ACC112 (cell line): Measurements from ENCODE around the gene GNB1.
"Not testable (repeated sequence)": the region's sequence is repeated elsewhere in the genome, so short reads cannot be mapped to it uniquely, and the experiment has no call there.

ENCODE experiments used
- H2AFZ ChIP-seq: fragments of 200-600 bp; sonication (generic); one replicate; pipeline ENCODE4 v1.6.0; 2017; ENCODE audit warnings: antibody characterized with exemption, low read length; ENCODE audit not compliant: unreplicated experiment
- H3K27ac ChIP-seq: fragments of 200-600 bp; sonication (generic); 2 replicates; pipeline ENCODE4 v1.5.1; 2014; ENCODE audit warnings: low read depth, mild to moderate bottlenecking, antibody characterized with exemption, low read length, moderate library complexity
- H3K27me3 ChIP-seq: fragments of 200-600 bp; sonication (generic); 2 replicates; pipeline ENCODE4 v1.6.1; 2014; ENCODE audit warnings: mild to moderate bottlenecking, antibody characterized with exemption, low read length, moderate library complexity, mixed read lengths; ENCODE audit not compliant: insufficient read depth
- H3K36me3 ChIP-seq: fragments of 200-600 bp; sonication (generic); 2 replicates; pipeline ENCODE4 v1.6.1; 2016; ENCODE audit warnings: mild to moderate bottlenecking, antibody characterized with exemption, low read length, moderate library complexity, mixed read lengths; ENCODE audit not compliant: insufficient read depth
- H3K4me1 ChIP-seq: fragments of 200-600 bp; sonication (generic); one replicate; pipeline ENCODE4 v1.6.1; 2016; ENCODE audit warnings: low read length, mixed read lengths; ENCODE audit not compliant: insufficient read depth, unreplicated experiment, control insufficient read depth
- H3K4me3 ChIP-seq: fragments of 200-600 bp; sonication (generic); 2 replicates; pipeline ENCODE4 v1.5.1; 2014; ENCODE audit warnings: mild to moderate bottlenecking, low read depth, low read length
- H3K79me2 ChIP-seq: fragments of 200-600 bp; sonication (generic); one replicate; pipeline ENCODE4 v1.6.0; 2016; ENCODE audit warnings: low read length; ENCODE audit not compliant: control insufficient read depth, unreplicated experiment, insufficient read depth

GNB1 gene

GRCh38 chr1:1748686-1749321 lies 142.1 kb downstream of the GNB1 start:
- H3K27me3 ChIP-seq: no peaks in the 10 kb centered on the region
- no peaks in the 10 kb centered on the region for H3K36me3 ChIP-seq
- no peak overlapping the region for H2AFZ ChIP-seq
- H3K27ac ChIP-seq: no peak overlapping the region
- H3K4me3 ChIP-seq: no peak overlapping the region
- H3K79me2 ChIP-seq: no peaks in the 10 kb centered on the region
- H3K4me1 ChIP-seq: no peaks in the 10 kb centered on the region

GRCh38 chr1:1746566-1746909 lies 144.3 kb downstream of the GNB1 start:
- H3K4me1 ChIP-seq, H3K27ac ChIP-seq, H3K36me3 ChIP-seq, H3K27me3 ChIP-seq, H3K79me2 ChIP-seq, H2AFZ ChIP-seq, H3K4me3 ChIP-seq: not testable (repeated sequence)

GRCh38 chr1:1745651-1746565 lies 145.0 kb downstream of the GNB1 start:
- not testable (repeated sequence) for H3K36me3 ChIP-seq, H3K27me3 ChIP-seq, H3K4me1 ChIP-seq, H2AFZ ChIP-seq, H3K4me3 ChIP-seq, H3K79me2 ChIP-seq
- peak overlapping the region; percentile 67 for H3K27ac ChIP-seq

- not testable (repeated sequence) for H3K4me3 ChIP-seq, H3K79me2 ChIP-seq, H2AFZ ChIP-seq, H3K36me3 ChIP-seq, H3K27me3 ChIP-seq, H3K27ac ChIP-seq, H3K4me1 ChIP-seq
Measured at GRCh38 chr1:1742529-1742928, 148.4 kb downstream of the GNB1 start.

- peak overlapping the region; percentile 67 for H3K27ac ChIP-seq
- not testable (repeated sequence) for H3K36me3 ChIP-seq, H3K4me3 ChIP-seq, H2AFZ ChIP-seq, H3K79me2 ChIP-seq, H3K4me1 ChIP-seq, H3K27me3 ChIP-seq
Measured at GRCh38 chr1:1741013-1741412, 149.9 kb downstream of the GNB1 start.

GRCh38 chr1:1738799-1739337 lies 152.0 kb downstream of the GNB1 start:
- H2AFZ ChIP-seq, H3K79me2 ChIP-seq, H3K27me3 ChIP-seq, H3K4me1 ChIP-seq, H3K36me3 ChIP-seq, H3K4me3 ChIP-seq, H3K27ac ChIP-seq: not testable (repeated sequence)

- not testable (repeated sequence) for H3K4me1 ChIP-seq
Measured at GRCh38 chr1:1737675-1738590, 153.0 kb downstream of the GNB1 start.

More at GRCh38 chr1:1737675-1738590, 153.0 kb downstream of the GNB1 start:
- not testable (repeated sequence) for H2AFZ ChIP-seq, H3K27me3 ChIP-seq, H3K36me3 ChIP-seq, H3K4me3 ChIP-seq, H3K79me2 ChIP-seq, H3K27ac ChIP-seq
